ENCODE measurements around the gene DNMT3A.

DNA sequence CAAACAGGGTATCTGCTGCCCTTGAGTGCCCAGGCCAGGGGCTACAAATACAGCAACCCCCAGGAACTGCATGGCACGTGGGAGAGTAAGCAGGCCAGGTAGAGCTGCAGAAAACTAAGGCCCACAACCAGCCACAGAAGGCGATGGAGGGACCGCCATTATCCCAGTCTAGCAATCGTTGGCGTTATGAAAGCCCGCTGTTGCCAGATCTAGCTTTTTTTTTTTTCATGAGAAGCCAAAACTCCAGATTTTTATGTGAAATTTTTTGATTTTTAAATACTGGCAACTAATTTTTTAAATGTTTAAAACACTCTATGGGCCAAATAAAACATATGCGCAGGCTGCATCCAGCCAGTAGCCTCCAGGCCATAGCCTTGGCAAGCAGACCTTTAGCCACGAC is 59.8 kb downstream of the DNMT3A start:
- no peak for TF ChIP-seq EZH2 (IDR thresholded peaks at IDR 0.05)
- no peak for TF ChIP-seq POLR2AphosphoS5 (IDR thresholded peaks at IDR 0.05; ENCODE audit: borderline replicate concordance, low read depth, low read length)
- TF ChIP-seq FOXP2 (optimal IDR thresholded peaks at IDR 0.05; ENCODE audit: control extremely low read depth, extremely low read length, insufficient read depth): no peak
